ENCODE measurements around the gene TWIST1. TPM values are rescaled to one million over a fixed set of nuclear protein-coding genes. Genes with fewer than 3 reads are reported as not detected.

Gene TWIST1
- total RNA-seq, 1 experiment from 2014 or later, result 1.0 TPM

GRCh38 chr7:19089378-19089777 lies 28.1 kb downstream of the TWIST1 start:
- Histone ChIP-seq H3K9me2 (ENCODE audit: insufficient read depth) (no peaks in the 10 kb centered on the region), H3K4me3 (no peak overlapping the region), H3K4me1 (replicated peaks; ENCODE audit: insufficient read depth) (no peaks in the 10 kb centered on the region), H3K9me3 (ENCODE audit: insufficient read depth, low read depth) (no peaks in the 10 kb centered on the region; the same call in 1 of the 2 replicates), H3K4me2 (no peak overlapping the region), H3K27me3 (ENCODE audit: insufficient read depth, low read depth) (no peaks in the 10 kb centered on the region), H3F3A (ENCODE audit: insufficient read depth, low read depth) (no peaks in the 10 kb centered on the region), H2AFZ (no peak overlapping the region), H3K79me2 (ENCODE audit: low read depth) (no peaks in the 10 kb centered on the region), H4K20me1 (ENCODE audit: insufficient read depth) (no peaks in the 10 kb centered on the region), H3K36me3 (ENCODE audit: low read depth) (no peaks in the 10 kb centered on the region), H3K27ac (no peak overlapping the region)
- POLR2A ChIA-PET (ENCODE audit: unreplicated experiment), result no interaction called here
- CTCF ChIA-PET, result no interaction called here
- no TSS peak for BruUV-seq (replicated peaks)
- TF ChIP-seq EZH2 (IDR thresholded peaks at IDR 0.05; ENCODE audit: low read depth), result no peak
- intact Hi-C loops (cut with micrococcal nuclease; ENCODE audit: unreplicated experiment), result no loop called here
- DNase-seq, result no peak

GRCh38 chr7:19080093-19080492 lies 37.3 kb downstream of the TWIST1 start:
- Histone ChIP-seq H3K4me2 (peak overlapping the region; percentile 67), H3K27me3 (ENCODE audit: insufficient read depth, low read depth) (no peaks in the 10 kb centered on the region), H3K4me1 (replicated peaks; ENCODE audit: insufficient read depth) (peaks cover 22% of the 10 kb centered on the region), H3K9me3 (ENCODE audit: insufficient read depth, low read depth) (peaks cover 12% of the 10 kb centered on the region), H3F3A (ENCODE audit: insufficient read depth, low read depth) (peaks cover 6% of the 10 kb centered on the region; the same call in 1 of the 2 replicates), H3K27ac (peak overlapping the region; percentile 69; the same call in 1 of the 2 replicates), H4K20me1 (ENCODE audit: insufficient read depth) (no peaks in the 10 kb centered on the region), H2AFZ (peak overlapping the region; percentile 78), H3K36me3 (ENCODE audit: low read depth) (no peaks in the 10 kb centered on the region), H3K4me3 (no peak overlapping the region; the same call in 1 of the 2 replicates), H3K79me2 (ENCODE audit: low read depth) (no peaks in the 10 kb centered on the region), H3K9me2 (ENCODE audit: insufficient read depth) (no peaks in the 10 kb centered on the region)
- peak; percentile 41 for DNase-seq
- ChIA-PET POLR2A (ENCODE audit: unreplicated experiment) (no interaction called here), CTCF (interaction anchor here (0.5 kb wide), 1 partner anchor 621 kb away, joined by 3 read pairs; no protein-coding TSS in a partner anchor)
- TF ChIP-seq CTCF (conservative IDR thresholded peaks at IDR 0.05) (no peak), EZH2 (IDR thresholded peaks at IDR 0.05; ENCODE audit: low read depth) (no peak)
- intact Hi-C loops (cut with micrococcal nuclease; ENCODE audit: unreplicated experiment), result no loop called here
- no TSS peak for BruUV-seq (replicated peaks)

- peak overlapping the region; percentile 38; the same call in 1 of the 2 replicates for H3K4me3 ChIP-seq
- no peaks in the 10 kb centered on the region for H3K79me2 ChIP-seq (ENCODE audit: low read depth)
- intact Hi-C loops (cut with micrococcal nuclease; ENCODE audit: unreplicated experiment), result no loop called here
- no peaks in the 10 kb centered on the region for H3K36me3 ChIP-seq (ENCODE audit: low read depth)
- POLR2A ChIA-PET (ENCODE audit: unreplicated experiment), result interaction anchor here (0.6 to 0.7 kb wide), 3 partner anchors 37 to 343 kb away, joined by 3 to 17 read pairs (median 3); no protein-coding TSS in a partner anchor
- CTCF ChIA-PET, result interaction anchor here (1.3 kb wide), 1 partner anchor 43 kb away, joined by 3 read pairs; no protein-coding TSS in a partner anchor
- TF ChIP-seq EZH2 (IDR thresholded peaks at IDR 0.05; ENCODE audit: low read depth), result no peak
- no peak for TF ChIP-seq CTCF (conservative IDR thresholded peaks at IDR 0.05)
- peak overlapping the region; percentile 67 for H3K4me2 ChIP-seq
- DNase-seq, result peak; percentile 20 to 50
- H3K27ac ChIP-seq, result peak overlapping the region; percentile 69
- H3F3A ChIP-seq (ENCODE audit: insufficient read depth, low read depth), result peaks cover 6% of the 10 kb centered on the region; the same call in 1 of the 2 replicates
- BruUV-seq (replicated peaks), result no TSS peak
- peaks cover 14% of the 10 kb centered on the region for H3K9me3 ChIP-seq (ENCODE audit: insufficient read depth, low read depth)
- peak overlapping the region; percentile 78 for H2AFZ ChIP-seq
- no peaks in the 10 kb centered on the region for H3K27me3 ChIP-seq (ENCODE audit: insufficient read depth, low read depth)
- H4K20me1 ChIP-seq (ENCODE audit: insufficient read depth), result no peaks in the 10 kb centered on the region
- H3K9me2 ChIP-seq (ENCODE audit: insufficient read depth), result no peaks in the 10 kb centered on the region
- peaks cover 22% of the 10 kb centered on the region for H3K4me1 ChIP-seq (replicated peaks; ENCODE audit: insufficient read depth)
Observed at GRCh38 chr7:19079066-19079465, 38.4 kb downstream of the TWIST1 start.
